Prostate gland (tissue), 2 donors: ENCODE results near the gene TCERG1L.

Experiments
- POLR2A ChIP-seq: fragments of 450-650 bp; IDR thresholded peaks from one replicate; pipeline ENCODE4 v1.6.1; 2016; ENCODE audit warnings: antibody characterized with exemption, mild to moderate bottlenecking
- POLR2AphosphoS5 ChIP-seq: sonication (generic); formaldehyde crosslinking; IDR thresholded peaks from one replicate; pipeline ENCODE4 v1.6.1; 2017; ENCODE audit warnings: antibody characterized with exemption
- TF ChIP-seq, protein P1 (sequence below), 4 experiments: fragments of 200-600 bp in 2 of 4; fragments of 450-650 bp in 2 of 4; sonication (generic) in 2 of 4; IDR thresholded peaks; 1 replicate in 3 of 4; 2 replicates in 1 of 4; pipeline ENCODE4 v1.5.1; 2016 to 2019; ENCODE audit warnings: antibody characterized with exemption in 4 of 4, mild to moderate bottlenecking in 2 of 4, moderate library complexity in 2 of 4

DNA sequence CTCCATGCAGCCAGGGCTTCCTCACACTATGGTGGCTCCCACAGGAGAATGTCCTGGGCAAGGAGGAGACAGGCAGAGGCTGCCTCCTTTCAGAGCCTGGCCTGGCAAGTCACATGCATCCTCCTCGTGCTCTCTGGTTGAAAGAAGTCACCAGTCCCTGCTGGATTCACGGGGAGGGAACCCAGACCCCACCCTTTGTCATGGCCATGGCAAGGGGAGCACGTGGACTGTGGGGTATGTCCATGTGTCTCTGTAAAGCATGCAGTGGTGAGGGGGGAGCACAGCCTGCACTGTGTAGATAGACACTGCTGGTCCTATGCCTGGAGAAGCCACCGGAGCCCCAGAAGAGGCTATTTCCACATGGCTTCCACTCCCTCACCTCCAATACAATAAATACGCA, 225.0 kb downstream of the TCERG1L start:
- TF ChIP-seq, protein P1, sequence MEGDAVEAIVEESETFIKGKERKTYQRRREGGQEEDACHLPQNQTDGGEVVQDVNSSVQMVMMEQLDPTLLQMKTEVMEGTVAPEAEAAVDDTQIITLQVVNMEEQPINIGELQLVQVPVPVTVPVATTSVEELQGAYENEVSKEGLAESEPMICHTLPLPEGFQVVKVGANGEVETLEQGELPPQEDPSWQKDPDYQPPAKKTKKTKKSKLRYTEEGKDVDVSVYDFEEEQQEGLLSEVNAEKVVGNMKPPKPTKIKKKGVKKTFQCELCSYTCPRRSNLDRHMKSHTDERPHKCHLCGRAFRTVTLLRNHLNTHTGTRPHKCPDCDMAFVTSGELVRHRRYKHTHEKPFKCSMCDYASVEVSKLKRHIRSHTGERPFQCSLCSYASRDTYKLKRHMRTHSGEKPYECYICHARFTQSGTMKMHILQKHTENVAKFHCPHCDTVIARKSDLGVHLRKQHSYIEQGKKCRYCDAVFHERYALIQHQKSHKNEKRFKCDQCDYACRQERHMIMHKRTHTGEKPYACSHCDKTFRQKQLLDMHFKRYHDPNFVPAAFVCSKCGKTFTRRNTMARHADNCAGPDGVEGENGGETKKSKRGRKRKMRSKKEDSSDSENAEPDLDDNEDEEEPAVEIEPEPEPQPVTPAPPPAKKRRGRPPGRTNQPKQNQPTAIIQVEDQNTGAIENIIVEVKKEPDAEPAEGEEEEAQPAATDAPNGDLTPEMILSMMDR (IDR thresholded peaks at IDR 0.05) = no peak
- no peak for TF ChIP-seq POLR2AphosphoS5
- TF ChIP-seq POLR2A = no peak
